Activated CD4-positive, CD25-positive, alpha-beta regulatory T cell (primary cell): ENCODE results near the gene MCC.
A peak's percentile ranks its signal among the peaks of the same experiment; 100 is the strongest.

Experiments
- DNase-seq, 4 experiments: peaks; one replicate each; lab custom pipeline; 2025; lab: John Stamatoyannopoulos, UW

MCC gene

DNA sequence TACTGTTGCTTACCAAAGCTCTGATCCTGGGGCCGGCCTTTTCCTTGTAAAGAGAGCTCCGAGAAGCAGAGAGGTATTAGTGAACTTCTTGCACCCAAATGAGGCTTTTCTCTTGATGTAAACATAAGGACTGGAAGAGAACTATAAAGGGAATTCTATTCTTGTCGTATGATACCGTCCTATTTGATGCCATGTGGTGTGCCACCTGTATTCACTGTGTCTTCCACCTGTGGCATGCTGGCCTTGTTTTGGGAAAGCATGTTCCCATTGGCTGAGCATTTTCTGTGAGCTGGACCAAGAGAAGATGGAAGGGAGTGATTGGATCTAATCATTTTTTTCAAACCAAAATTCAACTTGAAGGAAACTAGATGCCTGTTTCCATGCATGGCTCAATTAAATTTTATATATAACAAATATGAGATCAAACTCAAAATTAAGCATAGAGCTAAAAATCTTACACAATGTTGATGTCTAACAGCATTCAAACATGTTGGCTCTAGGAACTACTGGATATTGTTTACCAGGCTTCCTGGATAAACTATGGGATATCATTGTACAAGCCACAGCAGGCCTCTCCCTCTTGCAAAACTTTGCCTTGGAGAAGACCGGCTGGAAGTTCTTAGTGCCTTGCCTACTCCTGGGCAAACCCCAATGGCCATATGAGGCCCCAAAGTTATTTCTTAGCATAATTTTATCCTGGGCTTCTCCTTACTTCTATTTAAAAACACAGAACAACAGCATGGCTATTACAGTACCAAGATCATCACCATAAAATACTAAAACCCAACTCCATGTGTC, 168.8 kb downstream of the MCC start:
- no peak for DNase-seq

GRCh38 chr5:113317636-113318035, 170.6 kb downstream of the MCC start:
- DNase-seq: no peak

DNA sequence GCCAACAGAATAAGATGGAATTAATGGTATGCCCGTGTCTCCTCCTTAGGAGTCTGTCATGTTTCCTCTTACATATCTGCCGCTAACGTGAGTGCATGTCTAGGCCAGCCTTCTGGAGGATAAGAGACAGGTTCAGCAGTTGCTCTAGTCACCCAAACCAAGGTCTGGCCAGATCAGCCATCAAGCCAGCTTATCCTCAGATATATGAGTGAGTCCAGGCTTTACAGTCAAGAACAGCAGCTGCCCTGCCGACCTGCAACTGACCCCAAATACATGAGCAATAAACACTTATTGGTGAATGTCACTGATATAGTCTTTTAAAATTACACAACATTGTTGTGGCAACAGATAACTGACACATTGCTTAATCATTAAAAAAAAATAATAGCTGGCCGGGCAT, 177.0 kb downstream of the MCC start:
- no peak for DNase-seq

- DNase-seq: no peak
Observed at GRCh38 chr5:113302120-113302519, 186.1 kb downstream of the MCC start.

DNA sequence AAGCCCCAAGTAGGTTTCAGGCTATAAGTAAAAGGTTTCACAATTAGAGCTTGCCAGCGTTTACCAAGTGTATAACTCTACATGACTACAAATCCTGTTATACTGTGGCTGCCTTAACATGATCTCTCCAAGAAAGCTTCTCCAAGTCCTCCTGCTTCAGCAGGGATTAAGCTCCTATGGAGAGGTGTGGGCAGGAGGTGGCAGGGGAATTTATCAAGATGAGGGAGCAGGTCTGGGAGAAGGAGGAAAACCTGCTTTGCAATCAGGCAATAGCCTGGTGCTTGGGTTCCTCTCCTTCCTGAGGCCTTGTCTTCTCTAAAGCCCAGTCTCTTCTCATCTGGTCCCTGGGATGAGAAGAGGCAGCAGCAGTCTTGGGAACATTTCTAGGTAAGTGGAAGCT, 188.7 kb downstream of the MCC start:
- no peak for DNase-seq

- DNase-seq: no peak
Observed at GRCh38 chr5:113296676-113297075, 191.6 kb downstream of the MCC start.

- no peak for DNase-seq
Observed at GRCh38 chr5:113295111-113295539, 193.1 kb downstream of the MCC start.

DNA sequence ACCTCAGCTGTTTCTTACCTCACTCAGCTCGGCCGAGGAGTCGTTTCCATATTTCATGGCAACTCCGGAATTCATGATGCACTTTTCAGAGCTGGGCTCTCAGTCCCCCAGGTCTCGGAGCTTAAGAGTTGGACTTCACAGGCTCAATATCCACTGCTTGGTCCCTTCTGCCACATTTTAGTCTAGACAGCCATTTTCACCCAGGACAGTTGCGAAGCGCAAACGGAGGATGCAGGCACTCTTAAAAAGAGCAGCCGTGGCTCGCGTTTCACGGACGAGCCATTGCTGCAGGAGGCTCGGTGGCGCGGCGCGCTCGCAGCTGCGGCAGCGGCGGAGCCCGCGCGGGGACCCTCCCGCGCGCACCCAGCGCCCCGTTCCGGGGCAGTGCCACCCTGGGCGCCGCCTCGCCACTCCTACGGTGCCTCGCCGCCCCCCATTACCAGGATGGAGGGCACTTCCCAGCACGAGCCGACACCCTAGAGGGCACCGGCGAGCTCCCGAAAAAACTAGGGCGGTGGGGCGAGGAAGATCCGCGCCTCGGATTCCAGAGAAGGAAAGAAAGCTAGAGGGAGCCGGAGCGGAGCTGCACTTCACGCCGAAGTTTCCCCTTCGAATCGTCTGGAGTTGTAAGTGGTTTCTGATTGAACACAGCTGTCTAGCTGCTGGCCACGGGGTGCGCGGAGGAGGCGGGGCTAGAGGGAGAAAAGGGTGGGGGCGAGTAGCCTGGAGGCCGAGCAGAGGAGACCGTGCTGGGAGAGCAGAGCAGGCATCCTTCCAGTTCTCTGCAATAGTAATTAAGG, 193.7 kb downstream of the MCC start:
- peak; percentile 14 to 47 (median 34) for DNase-seq

GRCh38 chr5:113293975-113294310, 194.3 kb downstream of the MCC start:
- DNase-seq: no peak

- DNase-seq: no peak
Observed at GRCh38 chr5:113293068-113293974, 194.9 kb downstream of the MCC start.

GRCh38 chr5:113292462-113292861, 195.8 kb downstream of the MCC start:
- no peak for DNase-seq

DNA sequence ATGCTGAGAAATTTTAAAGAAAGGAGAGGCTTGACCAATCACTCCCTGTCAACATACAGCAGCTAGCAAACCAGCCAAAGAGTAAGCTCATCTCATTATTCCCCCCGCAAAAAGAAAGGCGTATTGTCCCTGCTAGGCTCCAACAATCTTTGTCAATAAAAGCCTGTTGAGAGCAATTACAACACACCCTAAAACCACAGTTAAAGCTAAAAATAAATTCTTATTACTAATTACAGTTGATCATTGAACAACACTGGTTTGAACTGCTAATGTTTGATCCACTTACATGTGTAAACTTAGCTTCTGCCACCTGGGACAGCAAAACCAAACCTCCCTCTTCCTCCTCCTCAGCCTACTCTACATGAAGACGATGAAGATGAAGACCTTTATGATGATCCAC, 204.7 kb downstream of the MCC start:
- no peak for DNase-seq

DNA sequence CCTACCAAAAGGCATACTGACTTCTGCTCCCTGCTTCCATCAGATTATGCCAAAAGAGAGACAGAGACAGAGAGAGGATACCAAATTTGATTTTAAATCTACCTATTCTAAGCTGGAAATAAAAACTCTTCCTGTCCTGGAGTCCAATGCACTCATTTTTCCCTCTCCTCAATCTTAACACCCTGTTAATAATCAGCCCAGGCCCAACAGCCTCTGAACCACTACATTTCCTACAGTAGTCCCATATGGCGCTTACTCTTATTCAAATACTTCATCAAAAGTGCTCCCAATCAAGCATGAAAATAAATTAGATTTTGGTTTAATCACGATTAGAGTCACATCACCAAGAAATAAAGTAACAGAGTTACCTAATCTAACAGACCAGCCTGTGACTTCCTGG, 205.8 kb downstream of the MCC start:
- no peak for DNase-seq

GRCh38 chr5:113281194-113281593, 207.1 kb downstream of the MCC start:
- DNase-seq: no peak

DNA sequence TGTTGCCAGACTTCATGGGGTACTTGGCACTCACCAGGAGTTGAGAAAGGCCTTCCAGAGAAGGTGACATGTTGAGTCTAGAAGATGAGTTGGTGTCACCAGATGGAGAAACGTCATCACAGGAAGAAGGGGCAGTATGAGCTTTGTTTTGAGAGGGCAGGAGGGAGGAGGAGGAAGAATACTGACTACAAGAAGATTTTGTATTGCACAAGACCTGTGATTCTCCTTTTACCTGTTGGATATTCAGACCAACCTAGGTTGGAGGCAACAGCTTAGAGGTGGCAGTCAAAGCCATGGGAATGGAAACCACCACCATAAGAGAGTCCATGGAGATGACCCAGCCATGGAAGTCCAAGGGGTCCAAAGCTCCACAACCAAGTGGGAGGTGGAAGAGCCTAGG, 207.7 kb downstream of the MCC start:
- no peak for DNase-seq

DNA sequence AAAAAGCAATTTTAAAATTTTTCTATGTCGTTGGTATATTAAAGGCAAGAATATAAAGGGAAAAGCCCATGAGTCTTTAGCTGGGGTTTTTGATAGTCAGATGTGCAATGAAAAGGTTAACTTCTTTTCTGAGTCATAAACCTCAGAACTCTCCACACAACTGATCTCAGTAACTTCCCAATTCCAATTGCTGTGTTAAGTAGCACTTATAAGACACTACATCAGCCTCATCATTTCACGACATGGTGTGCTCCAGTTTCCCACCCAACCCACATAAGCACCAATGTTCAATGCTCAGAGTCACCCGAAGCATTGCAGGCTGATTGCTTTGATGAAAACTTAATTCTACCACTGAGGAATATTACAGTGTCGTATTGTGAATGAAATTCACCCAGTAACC, 209.3 kb downstream of the MCC start:
- DNase-seq: no peak

DNA sequence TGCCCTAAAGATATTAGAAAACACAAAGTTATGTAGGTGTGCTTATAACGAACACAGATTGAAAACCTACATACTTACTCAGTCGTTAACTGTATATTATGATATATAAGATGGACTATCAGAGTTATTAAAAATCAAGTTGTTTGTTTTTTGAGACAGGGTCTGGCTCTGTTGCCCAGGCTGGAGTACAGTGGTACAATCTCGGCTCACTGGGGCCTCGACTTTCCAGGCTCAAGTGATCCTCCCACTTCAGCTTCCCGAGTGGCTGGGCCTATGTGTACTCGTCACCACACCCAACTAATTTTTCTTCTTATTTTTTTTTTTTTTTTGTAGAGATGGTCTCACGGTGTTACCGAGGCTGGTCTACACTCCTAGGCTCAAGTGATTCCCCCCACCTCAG, 211.8 kb downstream of the MCC start:
- no peak for DNase-seq

DNA sequence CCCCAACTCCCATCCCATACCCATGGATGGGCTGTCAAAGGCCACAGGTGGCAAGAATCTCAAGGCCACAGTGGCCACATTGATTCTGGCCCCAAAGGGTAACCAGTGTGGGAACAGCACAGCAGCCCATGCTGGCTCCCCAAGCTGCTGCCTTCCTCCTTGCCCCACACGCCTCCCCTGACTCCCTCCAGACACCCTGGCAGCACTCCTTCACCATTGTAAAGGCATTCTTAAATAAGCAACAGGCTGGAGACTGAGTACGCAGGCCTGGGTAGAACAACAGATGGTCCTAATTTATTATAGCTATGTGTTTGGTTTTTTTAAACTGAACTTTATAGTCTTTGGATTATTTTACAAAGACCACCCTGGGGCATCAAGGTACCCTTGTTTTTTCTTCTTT, 212.3 kb downstream of the MCC start:
- DNase-seq: no peak

GRCh38 chr5:113274836-113275414, 213.3 kb downstream of the MCC start:
- no peak for DNase-seq

DNA sequence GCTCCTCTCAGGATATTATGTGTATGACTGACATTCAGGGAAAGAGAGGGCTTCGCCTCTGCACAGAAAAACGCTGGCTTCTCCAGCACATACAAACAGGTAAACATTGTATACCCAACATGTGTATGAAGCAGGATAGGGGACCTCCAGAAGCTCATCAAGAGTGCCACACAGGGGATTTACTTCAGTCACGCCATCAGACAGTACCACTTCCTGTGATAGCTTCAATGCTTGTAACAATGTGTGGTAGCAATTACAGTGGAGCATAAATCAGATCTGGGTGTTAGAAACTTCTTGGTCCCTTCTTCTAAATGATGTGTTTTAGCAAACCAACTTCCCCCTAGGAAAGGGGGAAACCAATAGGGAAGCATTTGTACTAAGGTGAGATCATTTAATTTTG, 214.3 kb downstream of the MCC start:
- DNase-seq: no peak

- DNase-seq: no peak
Observed at GRCh38 chr5:113271745-113272454, 216.4 kb downstream of the MCC start.
